ENCODE data around the gene THYN1.
A peak's percentile ranks its signal among the peaks of the same experiment; 100 is the strongest.

THYN1 gene

GRCh38 chr11:134245434-134245833 is 7.7 kb downstream of the THYN1 start:
- H3K4me3 ChIP-seq (ENCODE audit: low read depth, low read length): no peak overlapping the region
- TF ChIP-seq CTCF (IDR thresholded peaks at IDR 0.05; ENCODE audit: low read depth, low read length): no peak

GRCh38 chr11:134244593-134244992 is 8.6 kb downstream of the THYN1 start:
- H3K4me3 ChIP-seq (ENCODE audit: low read depth, low read length): no peak overlapping the region
- peak; percentile 23; the same call in 1 of the 2 replicates for TF ChIP-seq CTCF (IDR thresholded peaks at IDR 0.05; ENCODE audit: low read depth, low read length)

- no peak for TF ChIP-seq CTCF (IDR thresholded peaks at IDR 0.05; ENCODE audit: low read depth, low read length)
- no peak overlapping the region for H3K4me3 ChIP-seq (ENCODE audit: low read depth, low read length)
Measured at GRCh38 chr11:134243913-134244312, 9.2 kb downstream of the THYN1 start.

- no peak for TF ChIP-seq CTCF (IDR thresholded peaks at IDR 0.05; ENCODE audit: low read depth, low read length)
- no peak overlapping the region for H3K4me3 ChIP-seq (ENCODE audit: low read depth, low read length)
Measured at GRCh38 chr11:134242376-134242775, 10.8 kb downstream of the THYN1 start.

GRCh38 chr11:134240592-134240991 is 12.6 kb downstream of the THYN1 start:
- no peak for TF ChIP-seq CTCF (IDR thresholded peaks at IDR 0.05; ENCODE audit: low read depth, low read length)
- H3K4me3 ChIP-seq (ENCODE audit: low read depth, low read length): no peak overlapping the region

- TF ChIP-seq CTCF (IDR thresholded peaks at IDR 0.05; ENCODE audit: low read depth, low read length): no peak
- H3K4me3 ChIP-seq (ENCODE audit: low read depth, low read length): no peak overlapping the region
Measured at GRCh38 chr11:134238956-134239355, 14.2 kb downstream of the THYN1 start.

GRCh38 chr11:134237557-134237922 is 15.6 kb downstream of the THYN1 start:
- TF ChIP-seq CTCF (IDR thresholded peaks at IDR 0.05; ENCODE audit: low read depth, low read length): no peak
- no peak overlapping the region for H3K4me3 ChIP-seq (ENCODE audit: low read depth, low read length)
